ENCODE results near the gene PLEKHA6. TPM values are rescaled to one million over a fixed set of nuclear protein-coding genes. Genes with fewer than 3 reads are reported as not detected.

PLEKHA6 gene
- total RNA-seq, 4 donors from 2014 or later, result 4.3 to 13.2 (median 7.7) TPM

GRCh38 chr1:204221271-204221670, 138.5 kb downstream of the PLEKHA6 start:
- no peak overlapping the region for H3K4me3 ChIP-seq
- no peak overlapping the region for H3K27ac ChIP-seq
- DNase-seq (no peak), ATAC-seq (no peak)
- intact Hi-C loops (cut with DNase I; ENCODE audit: low total_unique reads), result no loop called here
- TF ChIP-seq POLR2A (IDR thresholded peaks at IDR 0.05), result no peak
- TF ChIP-seq CTCF (IDR thresholded peaks at IDR 0.05 in 4 of 5, conservative IDR thresholded peaks at IDR 0.05 in 1 of 5), result no peak
- H3K36me3 ChIP-seq, result no peaks in the 10 kb centered on the region
- in situ Hi-C loops (cut with MboI; ENCODE audit: low sequenced_read_pairs in 4 of 4), result loop anchor here in 1 of 4 donors (25.0 kb wide), 1 partner anchor 141 kb away; the partner anchor contains the start of gene PLEKHA6
- H3K27me3 ChIP-seq, result peaks cover 0 to 5% (median 0%) of the 10 kb centered on the region in 3 donors
- no peaks in the 10 kb centered on the region for H3K4me1 ChIP-seq
- H3K9me3 ChIP-seq, result no peaks in the 10 kb centered on the region

GRCh38 chr1:204219971-204220616, 139.6 kb downstream of the PLEKHA6 start:
- intact Hi-C loops (cut with DNase I; ENCODE audit: low total_unique reads), result no loop called here
- H3K4me1 ChIP-seq, result no peaks in the 10 kb centered on the region
- in situ Hi-C loops (cut with MboI; ENCODE audit: low sequenced_read_pairs in 4 of 4), result loop anchor here in 1 of 4 donors (25.0 kb wide), 1 partner anchor 142 kb away; the partner anchor contains the start of gene PLEKHA6
- TF ChIP-seq POLR2A (IDR thresholded peaks at IDR 0.05) (no peak), CTCF (IDR thresholded peaks at IDR 0.05 in 4 of 5, conservative IDR thresholded peaks at IDR 0.05 in 1 of 5) (no peak)
- no peaks in the 10 kb centered on the region for H3K9me3 ChIP-seq
- DNase-seq (no peak), ATAC-seq (no peak)
- no peak overlapping the region for H3K4me3 ChIP-seq
- H3K27ac ChIP-seq, result no peak overlapping the region
- no peaks in the 10 kb centered on the region for H3K36me3 ChIP-seq
- peaks cover 0 to 5% (median 0%) of the 10 kb centered on the region in 3 donors for H3K27me3 ChIP-seq

- Histone ChIP-seq H3K27ac (no peak overlapping the region), H3K27me3 (peaks cover 3 to 13% (median 5%) of the 10 kb centered on the region in 3 donors), H3K9me3 (no peaks in the 10 kb centered on the region), H3K36me3 (no peaks in the 10 kb centered on the region), H3K4me3 (no peak overlapping the region), H3K4me1 (peaks cover 0 to 6% of the 10 kb centered on the region in 2 donors)
- intact Hi-C loops (cut with DNase I; ENCODE audit: low total_unique reads), result no loop called here
- DNase-seq (no peak), ATAC-seq (no peak)
- in situ Hi-C loops (cut with MboI; ENCODE audit: low sequenced_read_pairs in 4 of 4), result loop anchor here in 1 of 4 donors (25.0 kb wide), 1 partner anchor 144 kb away; the partner anchor contains the start of gene PLEKHA6
- TF ChIP-seq POLR2A (IDR thresholded peaks at IDR 0.05), result no peak
- TF ChIP-seq CTCF (IDR thresholded peaks at IDR 0.05 in 4 of 5, conservative IDR thresholded peaks at IDR 0.05 in 1 of 5), result no peak
Observed at GRCh38 chr1:204218552-204218951, 141.2 kb downstream of the PLEKHA6 start.

- ATAC-seq (no peak), DNase-seq (no peak)
Observed at GRCh38 chr1:204217648-204218000, 142.1 kb downstream of the PLEKHA6 start.

More at GRCh38 chr1:204217648-204218000, 142.1 kb downstream of the PLEKHA6 start:
- in situ Hi-C loops (cut with MboI; ENCODE audit: low sequenced_read_pairs in 4 of 4), result loop anchor here in 1 of 4 donors (25.0 kb wide), 1 partner anchor 145 kb away; the partner anchor contains the start of gene PLEKHA6
- Histone ChIP-seq H3K9me3 (no peaks in the 10 kb centered on the region), H3K27ac (no peak overlapping the region), H3K27me3 (peaks cover 5 to 13% (median 8%) of the 10 kb centered on the region in 3 donors), H3K4me3 (no peak overlapping the region), H3K36me3 (no peaks in the 10 kb centered on the region), H3K4me1 (peaks cover 0 to 6% of the 10 kb centered on the region in 2 donors)
- intact Hi-C loops (cut with DNase I; ENCODE audit: low total_unique reads), result no loop called here
- TF ChIP-seq CTCF (IDR thresholded peaks at IDR 0.05 in 4 of 5, conservative IDR thresholded peaks at IDR 0.05 in 1 of 5) (no peak), POLR2A (IDR thresholded peaks at IDR 0.05) (no peak)
